SK-N-SH (cell line): Measurements from ENCODE around the gene DGCR2. TPM values are rescaled to one million over a fixed set of nuclear protein-coding genes. Genes with fewer than 3 reads are reported as not detected.

ENCODE experiments used
- CTCF ChIA-PET: fragments of 300-600, 350-600 bp; formaldehyde crosslinking; extraction: SDS; loops from one replicate; lab custom pipeline; 2021; lab: Yijun Ruan, JAX
- POLR2A ChIA-PET: fragments of 350-600 bp; sonication (Branson Sonifier 250); formaldehyde crosslinking; extraction: SDS; loops from one replicate; lab custom pipeline; 2020; ENCODE audit warnings: antibody characterized with exemption, inconsistent platforms; lab: Yijun Ruan, JAX
- DNase-seq: peaks from one replicate; pipeline ENCODE4 v3.0.0; 2012
- H2AFZ ChIP-seq: fragments of 200-600 bp; sonication (generic); 2 replicates; pipeline ENCODE4 v1.8.1; 2016; ENCODE audit warnings: antibody characterized with exemption, mild to moderate bottlenecking, low read depth
- H3F3A ChIP-seq: fragments of 200-600 bp; sonication (generic); replicated peaks from 2 replicates; pipeline ENCODE3; 2016; ENCODE audit warnings: antibody characterized with exemption, mild to moderate bottlenecking; ENCODE audit not compliant: insufficient read depth
- H3K27ac ChIP-seq, 2 experiments: fragments of 200-500 bp in 1 of 2; fragments of 200-600 bp in 1 of 2; sonication (Bioruptor generic) in 1 of 2; sonication (generic), shearing (Covaris generic) in 1 of 2; 2 replicates each; pipeline versions ENCODE4 v1.5.1 to v1.6.1; 2014 to 2016; ENCODE audit warnings: low read depth in 2 of 2, inconsistent platforms in 1 of 2, low read length in 1 of 2, mild to moderate bottlenecking in 1 of 2, mixed read lengths in 1 of 2
- H3K27me3 ChIP-seq: fragments of 200-600 bp; sonication (generic), shearing (Covaris generic); 2 replicates; pipeline ENCODE4 v1.6.1; 2016; ENCODE audit warnings: mixed run types; ENCODE audit not compliant: insufficient read depth
- H3K36me3 ChIP-seq, 2 experiments: fragments of 200-500 bp in 1 of 2; fragments of 200-600 bp in 1 of 2; sonication (Bioruptor generic) in 1 of 2; sonication (generic) in 1 of 2; replicated peaks in 1 of 2; 2 replicates each; pipeline versions ENCODE3 to v1.5.1; 2014 to 2016; ENCODE audit warnings: low read length in 1 of 2, mild to moderate bottlenecking in 1 of 2; ENCODE audit not compliant: insufficient read depth in 2 of 2, control insufficient read depth in 1 of 2
- H3K4me1 ChIP-seq, 2 experiments: fragments of 200-500 bp in 1 of 2; fragments of 200-600 bp in 1 of 2; sonication (Bioruptor generic) in 1 of 2; sonication (generic), shearing (Covaris generic) in 1 of 2; 2 replicates each; pipeline versions ENCODE4 v1.5.1 to v1.6.1; 2014 to 2016; ENCODE audit warnings: low read depth in 1 of 2, low read length in 1 of 2, mixed run types in 1 of 2; ENCODE audit not compliant: insufficient read depth in 2 of 2, control insufficient read depth in 1 of 2
- H3K4me2 ChIP-seq: fragments of 200-600 bp; sonication (generic), shearing (Covaris generic); 2 replicates; pipeline ENCODE4 v1.6.1; 2017; ENCODE audit warnings: mixed run types
- H3K4me3 ChIP-seq, 2 experiments: fragments of 200-500 bp in 1 of 2; fragments of 200-600 bp in 1 of 2; sonication (Bioruptor generic) in 1 of 2; sonication (generic), shearing (Covaris generic) in 1 of 2; 2 replicates each; pipeline versions ENCODE4 v1.5.1 to v1.8.1; 2014 to 2016; ENCODE audit warnings: low read depth in 2 of 2, inconsistent platforms in 1 of 2, low read length in 1 of 2, mild to moderate bottlenecking in 1 of 2, mixed read lengths in 1 of 2, moderate library complexity in 1 of 2
- H3K79me2 ChIP-seq: fragments of 200-600 bp; sonication (generic); 2 replicates; pipeline ENCODE4 v1.8.1; 2017; ENCODE audit warnings: mild to moderate bottlenecking; ENCODE audit not compliant: insufficient read depth
- H3K9ac ChIP-seq: fragments of 200-600 bp; sonication (generic); 2 replicates; pipeline ENCODE4 v1.6.1; 2017; ENCODE audit warnings: mixed run types
- H3K9me2 ChIP-seq: fragments of 200-600 bp; sonication (generic); 2 replicates; pipeline ENCODE4 v1.6.1; 2017; ENCODE audit warnings: mixed run types
- H3K9me3 ChIP-seq: fragments of 200-600 bp; sonication (generic); 2 replicates; pipeline ENCODE4 v1.6.1; 2017; ENCODE audit warnings: mixed run types, mild to moderate bottlenecking, moderate library complexity
- H4K20me1 ChIP-seq: fragments of 200-600 bp; sonication (generic); 2 replicates; pipeline ENCODE4 v1.6.1; 2017; ENCODE audit warnings: mild to moderate bottlenecking, mixed run types; ENCODE audit not compliant: insufficient read depth
- CHD2 ChIP-seq: fragments of 150-350 bp; IDR thresholded peaks from 2 replicates; pipeline ENCODE4 v1.6.1; 2018; ENCODE audit warnings: low read length; ENCODE audit not compliant: partially characterized antibody
- CTCF ChIP-seq: fragments of 200-600 bp; sonication (generic); IDR thresholded peaks from 2 replicates; pipeline ENCODE4 v1.6.1; 2017; ENCODE audit warnings: antibody characterized with exemption, mild to moderate bottlenecking, moderate library complexity
- ELF1 ChIP-seq: IDR thresholded peaks from 2 replicates; pipeline ENCODE4 v1.4.0; 2012
- FOXM1 ChIP-seq: IDR thresholded peaks from 2 replicates; pipeline ENCODE4 v1.4.0; 2012; ENCODE audit warnings: low read depth, mild to moderate bottlenecking
- GABPA ChIP-seq: IDR thresholded peaks from 2 replicates; pipeline ENCODE4 v1.4.0; 2012; ENCODE audit warnings: low read depth, mild to moderate bottlenecking
- MXI1 ChIP-seq: IDR thresholded peaks from 2 replicates; pipeline ENCODE4 v1.6.1; 2012; ENCODE audit warnings: mild to moderate bottlenecking, low read depth, low read length, improper control_type of control experiment
- NRF1 ChIP-seq: IDR thresholded peaks from 2 replicates; pipeline ENCODE4 v1.6.1; 2012; ENCODE audit warnings: low read depth, mild to moderate bottlenecking, low read length
- RCOR1 ChIP-seq: fragments of 150-350 bp; IDR thresholded peaks from 2 replicates; pipeline ENCODE4 v1.6.1; 2017; ENCODE audit warnings: antibody characterized with exemption, low read length
- TCF12 ChIP-seq: IDR thresholded peaks from 2 replicates; pipeline ENCODE4 v1.4.0; 2012
- polyA plus RNA-seq, 3 experiments: library from polyadenylated mRNA; depleted of rRNA; stranded (reverse); fragments of >200 nt; gene quantifications; 2 replicates each; pipeline ENCODE4 v1.2.3, GENCODE V29; 2012
- TF ChIP-seq, protein P1 (sequence below): IDR thresholded peaks from 2 replicates; pipeline ENCODE4 v1.6.1; 2012; ENCODE audit warnings: mild to moderate bottlenecking, low read depth, low read length, moderate library complexity
- TF ChIP-seq, protein P2 (sequence below): IDR thresholded peaks from 2 replicates; pipeline ENCODE4 v1.4.0; 2012; ENCODE audit warnings: low read depth, borderline replicate concordance

The DGCR2 gene
- polyA plus RNA-seq, 1 of the 3 experiments (the other 2 are of a cell fraction), result 30.4 TPM

DNA sequence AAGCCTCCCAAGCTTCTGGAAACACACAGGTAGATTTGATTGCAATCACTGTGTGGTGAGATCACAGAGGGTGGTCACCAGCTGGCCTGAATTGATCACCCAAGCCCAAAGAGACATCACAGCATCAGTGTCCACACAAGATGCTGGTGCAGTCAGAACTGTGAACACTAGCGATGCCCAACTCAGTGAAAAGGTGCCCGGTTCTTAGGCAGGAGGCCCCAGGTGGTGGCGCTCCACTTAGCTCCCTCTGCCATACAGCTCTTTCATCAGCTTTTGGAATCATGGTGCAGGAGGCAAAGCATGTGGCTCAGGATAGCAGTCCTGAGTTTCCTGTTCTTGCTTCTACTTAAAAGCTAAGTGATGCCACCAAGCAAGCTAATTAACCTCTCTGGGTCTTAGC is 11.1 kb downstream of the DGCR2 start (continued):
- TF ChIP-seq, protein P1, sequence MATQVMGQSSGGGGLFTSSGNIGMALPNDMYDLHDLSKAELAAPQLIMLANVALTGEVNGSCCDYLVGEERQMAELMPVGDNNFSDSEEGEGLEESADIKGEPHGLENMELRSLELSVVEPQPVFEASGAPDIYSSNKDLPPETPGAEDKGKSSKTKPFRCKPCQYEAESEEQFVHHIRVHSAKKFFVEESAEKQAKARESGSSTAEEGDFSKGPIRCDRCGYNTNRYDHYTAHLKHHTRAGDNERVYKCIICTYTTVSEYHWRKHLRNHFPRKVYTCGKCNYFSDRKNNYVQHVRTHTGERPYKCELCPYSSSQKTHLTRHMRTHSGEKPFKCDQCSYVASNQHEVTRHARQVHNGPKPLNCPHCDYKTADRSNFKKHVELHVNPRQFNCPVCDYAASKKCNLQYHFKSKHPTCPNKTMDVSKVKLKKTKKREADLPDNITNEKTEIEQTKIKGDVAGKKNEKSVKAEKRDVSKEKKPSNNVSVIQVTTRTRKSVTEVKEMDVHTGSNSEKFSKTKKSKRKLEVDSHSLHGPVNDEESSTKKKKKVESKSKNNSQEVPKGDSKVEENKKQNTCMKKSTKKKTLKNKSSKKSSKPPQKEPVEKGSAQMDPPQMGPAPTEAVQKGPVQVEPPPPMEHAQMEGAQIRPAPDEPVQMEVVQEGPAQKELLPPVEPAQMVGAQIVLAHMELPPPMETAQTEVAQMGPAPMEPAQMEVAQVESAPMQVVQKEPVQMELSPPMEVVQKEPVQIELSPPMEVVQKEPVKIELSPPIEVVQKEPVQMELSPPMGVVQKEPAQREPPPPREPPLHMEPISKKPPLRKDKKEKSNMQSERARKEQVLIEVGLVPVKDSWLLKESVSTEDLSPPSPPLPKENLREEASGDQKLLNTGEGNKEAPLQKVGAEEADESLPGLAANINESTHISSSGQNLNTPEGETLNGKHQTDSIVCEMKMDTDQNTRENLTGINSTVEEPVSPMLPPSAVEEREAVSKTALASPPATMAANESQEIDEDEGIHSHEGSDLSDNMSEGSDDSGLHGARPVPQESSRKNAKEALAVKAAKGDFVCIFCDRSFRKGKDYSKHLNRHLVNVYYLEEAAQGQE, result no peak
- TF ChIP-seq GABPA, result no peak
- TF ChIP-seq, all 33 proteins: peak for 0

- ChIA-PET CTCF (interaction anchor here (0.6 to 2.1 kb wide), 5 partner anchors 9 to 90 kb away, joined by 3 to 13 read pairs (median 3); partner anchors contain the start of gene ESS2), POLR2A (no interaction called here)
- Histone ChIP-seq H4K20me1 (peaks cover 93% of the 10 kb centered on the region), H3F3A (no peaks in the 10 kb centered on the region), H3K4me3 (no peak overlapping the region), H3K27me3 (no peaks in the 10 kb centered on the region), H3K9me2 (no peaks in the 10 kb centered on the region), H3K79me2 (peaks cover 97% of the 10 kb centered on the region), H3K27ac (no peak overlapping the region), H3K36me3 (no peaks in the 10 kb centered on the region), H3K4me2 (no peak overlapping the region), H3K4me1 (peaks cover 10 to 12% of the 10 kb centered on the region in 2 experiments; a peak in 2 of 4 replicates), H3K9me3 (no peaks in the 10 kb centered on the region), H3K9ac (no peak overlapping the region), H2AFZ (no peak overlapping the region)
- DNase-seq, result no peak
- no peak for TF ChIP-seq TCF12
- TF ChIP-seq MXI1, result no peak
- no peak for TF ChIP-seq ELF1
- TF ChIP-seq CTCF, result no peak
- TF ChIP-seq FOXM1, result no peak
- no peak for TF ChIP-seq RCOR1
- no peak for TF ChIP-seq CHD2
- no peak for TF ChIP-seq NRF1
- TF ChIP-seq, protein P2, sequence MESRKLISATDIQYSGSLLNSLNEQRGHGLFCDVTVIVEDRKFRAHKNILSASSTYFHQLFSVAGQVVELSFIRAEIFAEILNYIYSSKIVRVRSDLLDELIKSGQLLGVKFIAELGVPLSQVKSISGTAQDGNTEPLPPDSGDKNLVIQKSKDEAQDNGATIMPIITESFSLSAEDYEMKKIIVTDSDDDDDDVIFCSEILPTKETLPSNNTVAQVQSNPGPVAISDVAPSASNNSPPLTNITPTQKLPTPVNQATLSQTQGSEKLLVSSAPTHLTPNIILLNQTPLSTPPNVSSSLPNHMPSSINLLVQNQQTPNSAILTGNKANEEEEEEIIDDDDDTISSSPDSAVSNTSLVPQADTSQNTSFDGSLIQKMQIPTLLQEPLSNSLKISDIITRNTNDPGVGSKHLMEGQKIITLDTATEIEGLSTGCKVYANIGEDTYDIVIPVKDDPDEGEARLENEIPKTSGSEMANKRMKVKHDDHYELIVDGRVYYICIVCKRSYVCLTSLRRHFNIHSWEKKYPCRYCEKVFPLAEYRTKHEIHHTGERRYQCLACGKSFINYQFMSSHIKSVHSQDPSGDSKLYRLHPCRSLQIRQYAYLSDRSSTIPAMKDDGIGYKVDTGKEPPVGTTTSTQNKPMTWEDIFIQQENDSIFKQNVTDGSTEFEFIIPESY, result no peak
- TF ChIP-seq, protein P1, result no peak
Observed at GRCh38 chr22:19110646-19111045, 11.6 kb downstream of the DGCR2 start.
